Measurements from ENCODE around the gene DUSP10.

DNA sequence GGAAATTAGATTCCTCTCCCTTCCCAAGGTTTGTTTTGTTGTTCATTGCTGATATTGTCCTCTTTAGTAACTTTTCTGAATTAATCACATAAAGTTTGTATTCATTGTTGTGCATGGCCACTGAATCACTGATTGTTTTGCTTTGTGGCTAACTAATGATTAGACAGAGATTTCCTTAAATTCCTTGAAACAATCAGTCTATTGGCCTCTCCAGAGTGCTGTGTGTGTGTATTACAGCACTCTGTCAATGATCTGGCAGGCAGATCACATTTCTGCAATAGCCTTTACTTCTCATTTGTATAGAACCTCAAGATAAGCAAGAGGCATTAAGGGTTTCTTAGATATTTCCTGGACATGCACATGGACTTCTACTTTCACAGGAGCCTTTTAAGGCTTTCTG lies 78.6 kb downstream of the DUSP10 start:
- no peak for TF ChIP-seq EP300 (IDR thresholded peaks at IDR 0.05)
- no peak for TF ChIP-seq POLR2A (IDR thresholded peaks at IDR 0.05)

Data from tibial nerve (tissue), 3 donors.